Measurements from ENCODE around the gene CYBC1.

CYBC1 gene

GRCh38 chr17:82479602-82480001 is 29.1 kb upstream of the CYBC1 start:
- no peak overlapping the region for H3K4me3 ChIP-seq (replicated peaks; ENCODE audit: low read depth, low read length)
- no peak for DNase-seq (ENCODE audit: extremely low read depth, low read depth)
- TF ChIP-seq CTCF (IDR thresholded peaks at IDR 0.05; ENCODE audit: low read depth, low read length, missing control alignments): no peak

- no peak for DNase-seq (ENCODE audit: extremely low read depth, low read depth)
- no peak overlapping the region for H3K4me3 ChIP-seq (replicated peaks; ENCODE audit: low read depth, low read length)
- no peak for TF ChIP-seq CTCF (IDR thresholded peaks at IDR 0.05; ENCODE audit: low read depth, low read length, missing control alignments)
Observed at GRCh38 chr17:82477934-82478333, 27.4 kb upstream of the CYBC1 start.

- no peak for TF ChIP-seq CTCF (IDR thresholded peaks at IDR 0.05; ENCODE audit: low read depth, low read length, missing control alignments)
- no peak for DNase-seq (ENCODE audit: extremely low read depth, low read depth)
- H3K4me3 ChIP-seq (replicated peaks; ENCODE audit: low read depth, low read length): no peak overlapping the region
Observed at GRCh38 chr17:82475458-82475857, 24.9 kb upstream of the CYBC1 start.

GRCh38 chr17:82474223-82475010 is 23.9 kb upstream of the CYBC1 start:
- no peak for DNase-seq (ENCODE audit: extremely low read depth, low read depth)
- no peak for TF ChIP-seq CTCF (IDR thresholded peaks at IDR 0.05; ENCODE audit: low read depth, low read length, missing control alignments)
- no peak overlapping the region for H3K4me3 ChIP-seq (replicated peaks; ENCODE audit: low read depth, low read length)

GRCh38 chr17:82470065-82470464 is 19.5 kb upstream of the CYBC1 start:
- TF ChIP-seq CTCF (IDR thresholded peaks at IDR 0.05; ENCODE audit: low read depth, low read length, missing control alignments): no peak
- H3K4me3 ChIP-seq (replicated peaks; ENCODE audit: low read depth, low read length): no peak overlapping the region
- DNase-seq (ENCODE audit: extremely low read depth, low read depth): no peak

GRCh38 chr17:82468692-82469091 is 18.1 kb upstream of the CYBC1 start:
- no peak for TF ChIP-seq CTCF (IDR thresholded peaks at IDR 0.05; ENCODE audit: low read depth, low read length, missing control alignments)
- no peak for DNase-seq (ENCODE audit: extremely low read depth, low read depth)
- H3K4me3 ChIP-seq (replicated peaks; ENCODE audit: low read depth, low read length): no peak overlapping the region

Data from HFF-Myc (cell line).